Stromal cell of bone marrow (primary cell): ENCODE measurements around the gene DNAAF5.

Source experiments
- DNase-seq: peaks from one replicate; pipeline ENCODE4 v3.0.0-alpha.2; 2012; ENCODE audit warnings: low read depth

DNAAF5 gene

DNA sequence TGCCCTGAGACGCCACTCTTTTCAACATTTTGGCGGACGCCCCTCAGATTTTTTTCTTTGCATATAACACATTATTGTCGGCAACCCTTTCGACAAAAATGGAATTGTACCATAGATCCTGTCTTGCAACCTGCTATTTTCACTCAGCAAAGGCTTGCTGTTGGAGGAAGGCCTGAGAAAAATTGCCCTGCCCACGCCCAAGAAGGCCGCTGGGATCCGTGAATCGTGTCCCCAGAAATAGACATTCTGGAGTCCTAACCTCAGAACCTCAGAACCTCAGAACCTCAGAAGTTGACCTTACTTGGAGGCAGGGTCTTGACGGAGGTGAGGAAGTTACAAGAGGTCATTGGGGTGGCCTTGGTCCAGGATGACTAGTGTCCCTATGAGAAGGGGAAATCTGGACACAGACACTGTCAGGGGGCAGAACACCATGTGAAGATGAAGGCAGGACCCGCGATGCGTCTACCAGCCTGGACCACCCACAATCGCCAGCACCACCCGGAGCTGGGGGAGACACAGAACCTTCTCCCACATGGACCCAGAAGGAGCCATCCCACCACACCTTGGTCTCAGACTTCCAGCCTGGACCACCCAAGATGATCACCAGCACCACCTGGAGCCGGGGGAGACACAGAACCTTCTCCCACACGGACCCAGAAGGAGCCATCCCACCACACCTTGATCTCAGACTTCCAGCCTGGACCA, 19.1 kb upstream of the DNAAF5 start:
- no peak for DNase-seq

DNA sequence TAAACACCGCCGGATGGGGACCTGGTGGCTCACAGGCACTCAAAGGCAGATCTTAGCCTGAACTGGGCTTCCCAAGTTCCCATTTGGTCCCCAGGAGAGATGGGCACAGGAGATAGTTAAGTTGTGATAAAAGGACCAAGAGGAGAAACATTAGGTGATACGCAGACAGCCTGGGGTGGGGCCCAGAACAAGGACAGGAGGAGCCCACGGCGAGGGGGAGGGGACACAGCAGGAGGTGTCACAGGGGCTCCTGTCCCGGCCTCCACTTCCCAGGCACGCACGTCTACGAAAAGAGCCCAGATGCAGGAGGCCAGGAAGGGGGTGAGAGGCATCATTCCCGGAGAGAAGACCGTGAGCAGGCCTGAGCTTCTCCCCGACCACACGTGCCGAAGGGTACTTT, 16.3 kb upstream of the DNAAF5 start:
- DNase-seq, result no peak

DNA sequence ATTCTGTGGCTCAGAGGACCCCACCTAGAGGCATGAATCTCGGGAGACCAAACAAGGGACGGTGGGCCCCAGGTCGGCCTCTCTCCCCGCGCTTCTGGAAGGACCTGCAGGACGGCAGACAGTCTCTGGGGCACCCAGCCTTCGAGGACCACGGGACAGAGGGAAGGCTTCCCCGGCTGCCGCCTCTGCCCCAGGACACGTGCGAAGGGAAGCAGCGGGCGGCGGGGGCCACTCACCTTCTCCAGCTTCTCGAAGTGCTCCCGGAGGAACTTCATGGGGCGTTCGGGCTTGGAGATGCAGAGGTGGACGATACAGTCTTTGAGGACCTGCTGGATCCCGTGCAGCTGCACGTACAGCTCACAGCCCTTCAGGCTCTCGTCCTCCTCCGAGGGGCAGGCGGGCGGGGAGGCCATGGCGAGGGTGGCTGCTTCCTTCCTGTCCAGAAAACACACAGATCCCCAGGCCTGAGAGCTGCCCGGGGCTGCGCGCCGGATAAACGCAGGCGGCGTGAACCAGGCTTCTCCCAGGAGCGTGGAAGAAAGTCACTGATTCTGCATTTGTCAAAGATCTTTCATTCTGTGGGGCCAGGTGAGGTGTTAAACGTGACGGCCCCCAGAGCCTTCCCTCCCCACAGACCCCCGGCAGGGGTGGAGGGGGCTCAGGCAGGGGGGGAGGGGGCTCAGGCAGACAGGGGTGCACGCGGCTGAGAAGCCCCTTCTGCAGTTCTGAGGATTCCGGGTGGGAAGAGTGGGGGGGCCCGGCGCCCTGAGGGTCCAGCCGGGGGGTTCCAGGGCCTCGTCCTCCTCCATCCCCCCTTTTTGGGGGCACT, 15.2 kb upstream of the DNAAF5 start:
- no peak for DNase-seq

DNA sequence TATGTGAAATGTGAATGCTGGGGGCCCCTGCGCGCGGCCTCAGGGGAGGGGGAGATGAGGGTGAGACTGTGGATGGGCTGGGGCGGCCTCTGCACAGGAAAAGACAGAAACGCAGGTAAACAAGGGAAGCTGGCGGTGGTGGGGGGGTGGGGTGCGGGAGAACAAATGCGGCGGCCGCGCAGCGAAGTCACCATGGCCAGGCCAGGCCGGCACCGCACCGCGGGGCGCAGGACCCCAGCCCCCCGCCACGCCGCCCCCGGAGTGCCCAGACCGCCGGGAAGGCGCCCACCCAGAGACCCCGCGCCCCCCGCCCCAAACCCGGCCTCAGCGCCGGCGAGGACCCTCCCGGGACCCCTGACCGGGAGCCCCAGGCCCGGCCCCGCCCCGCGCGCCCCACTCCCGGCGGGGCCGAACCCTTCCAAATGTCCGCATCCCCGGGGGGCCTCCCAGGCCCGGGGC, 14.5 kb upstream of the DNAAF5 start:
- DNase-seq, result no peak

DNA sequence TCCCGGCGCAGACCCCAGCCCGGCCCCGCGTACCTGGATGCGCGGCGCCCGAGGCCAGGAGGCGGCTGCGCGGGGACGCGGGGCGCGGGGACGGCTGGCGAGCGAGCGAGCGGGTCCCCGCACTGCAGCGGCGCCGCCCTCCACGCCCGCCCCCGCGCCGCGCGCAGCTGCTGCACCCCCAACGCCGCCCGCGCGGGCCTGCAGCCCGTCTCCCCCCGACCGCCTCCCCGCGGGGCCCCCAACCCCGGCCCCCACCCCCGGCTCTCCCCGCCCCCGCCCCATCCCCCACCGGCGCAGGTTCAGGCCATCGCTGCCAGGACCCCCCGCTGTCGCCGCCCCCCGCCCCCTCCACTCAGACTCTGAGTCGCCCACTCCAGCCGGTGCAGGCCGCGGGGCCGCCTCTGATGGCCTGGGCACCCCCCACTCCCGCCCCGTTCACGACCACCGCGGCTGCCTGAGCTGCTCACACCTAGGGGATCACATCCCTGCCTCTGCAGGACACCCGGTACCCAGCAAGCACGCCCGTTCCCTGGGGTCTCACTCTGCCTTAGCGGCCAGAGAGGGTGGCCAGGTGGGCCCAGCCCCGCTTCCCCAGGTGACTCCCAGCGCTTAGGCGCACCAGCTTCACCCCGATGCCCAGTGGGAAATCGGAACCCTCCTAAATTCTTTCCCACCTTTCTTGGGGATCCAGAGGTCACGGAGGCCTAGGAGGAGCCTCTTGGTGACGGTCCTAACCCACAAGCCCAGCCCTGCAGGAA, 13.9 kb upstream of the DNAAF5 start:
- DNase-seq, result no peak

DNA sequence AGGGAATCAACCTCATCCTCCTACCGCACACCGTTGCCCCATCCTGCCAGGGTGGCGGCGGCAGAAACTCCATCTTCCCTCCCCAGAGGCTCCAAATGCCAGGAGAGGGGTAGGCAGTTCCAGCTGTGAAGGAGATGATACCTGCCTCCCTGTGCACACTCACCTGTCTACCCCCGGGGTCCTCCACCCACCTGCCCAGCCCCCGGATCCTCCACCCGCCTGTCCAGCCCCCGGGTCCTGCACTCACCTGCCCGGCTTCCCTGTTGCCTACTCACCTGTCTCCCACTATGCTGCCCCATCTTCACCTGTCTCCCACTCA, 13.4 kb upstream of the DNAAF5 start:
- no peak for DNase-seq

DNA sequence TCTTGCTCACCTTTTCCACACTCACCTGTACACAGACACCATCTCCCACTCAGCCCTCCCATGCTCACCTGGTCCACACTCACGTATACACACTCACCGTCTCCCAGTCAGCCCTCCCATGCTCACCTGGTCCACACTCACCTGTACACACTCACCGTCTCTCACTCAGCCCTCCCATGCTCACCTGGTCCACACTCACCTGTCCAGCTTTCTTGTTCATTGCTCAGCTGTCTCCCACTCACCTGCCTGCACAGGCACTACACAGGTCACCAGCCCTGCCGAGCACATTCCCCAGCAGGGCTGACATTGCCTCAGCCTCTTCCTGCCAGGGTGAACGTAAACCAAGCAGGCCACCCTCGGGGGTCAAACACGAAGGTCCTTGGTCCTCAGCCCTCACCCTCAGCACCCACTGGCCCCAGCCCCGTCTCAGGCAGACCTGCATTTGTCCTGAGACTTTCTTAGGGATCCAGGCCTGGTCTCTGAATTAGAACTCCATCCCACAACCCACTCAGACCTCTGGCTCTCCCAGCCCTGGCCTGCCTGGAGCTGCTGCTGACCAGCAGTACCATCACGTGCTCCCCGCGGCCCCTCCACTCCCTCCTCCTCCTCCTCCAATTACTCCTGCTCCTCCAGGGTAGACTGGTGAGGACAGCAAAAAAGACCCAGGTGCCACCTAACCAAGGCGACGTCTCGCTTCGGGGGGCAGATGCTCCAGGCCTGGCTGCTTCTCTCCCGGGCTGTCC, 12.8 kb upstream of the DNAAF5 start:
- no peak for DNase-seq

- DNase-seq, result no peak
Measured at GRCh38 chr7:714251-714671, 12.2 kb upstream of the DNAAF5 start.

GRCh38 chr7:716222-716621, 10.3 kb upstream of the DNAAF5 start:
- DNase-seq, result no peak

DNA sequence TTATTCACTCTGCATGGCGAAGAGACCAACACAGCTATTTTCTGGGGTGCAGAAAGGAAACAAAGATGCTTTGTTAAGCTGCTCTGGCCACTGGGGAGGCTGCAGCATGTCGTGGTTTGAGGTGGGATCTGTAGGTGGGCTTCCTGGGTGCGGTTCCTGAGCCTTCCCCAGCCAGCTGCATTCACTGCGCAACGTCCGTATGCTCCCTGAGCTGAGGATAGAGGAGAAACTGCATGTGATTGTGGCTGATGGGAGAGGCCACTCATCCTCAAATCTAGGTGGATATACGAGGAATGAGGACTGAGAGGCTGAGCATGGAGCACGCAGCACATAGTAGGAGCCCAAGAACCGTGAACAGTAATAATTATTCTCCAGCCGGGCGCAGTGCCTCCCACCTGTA, 9.9 kb upstream of the DNAAF5 start:
- no peak for DNase-seq

DNA sequence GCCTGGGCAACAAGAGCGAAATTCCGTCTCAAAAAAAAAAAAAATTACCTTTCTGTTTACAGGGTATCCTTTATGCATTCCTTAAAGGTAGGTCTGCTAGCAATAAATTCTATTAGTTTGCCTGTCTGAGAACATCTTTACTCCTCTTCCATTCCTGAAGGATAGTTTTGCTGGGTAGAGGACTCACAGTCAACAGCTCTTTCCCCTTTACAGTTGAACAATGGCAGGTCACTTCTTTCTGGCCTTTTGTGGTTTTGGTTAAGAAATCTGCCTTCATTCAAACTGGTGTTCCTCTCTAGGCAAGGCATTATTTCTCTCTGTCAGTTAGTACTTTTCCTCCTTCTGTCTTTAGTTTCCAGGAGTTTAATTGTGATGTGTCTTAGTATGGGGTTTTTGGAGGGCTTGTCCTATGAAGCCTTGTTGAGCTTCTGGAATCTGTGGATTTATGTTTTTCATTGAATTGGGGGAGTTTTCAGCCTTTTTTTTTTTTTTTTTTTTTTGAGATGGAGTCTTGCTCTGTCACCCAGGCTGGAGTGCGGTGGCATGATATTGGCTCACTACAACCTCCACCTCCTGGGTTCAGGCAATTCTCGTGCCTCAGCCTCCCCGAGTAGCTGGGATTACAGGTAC, 4.8 kb upstream of the DNAAF5 start:
- no peak for DNase-seq

DNA sequence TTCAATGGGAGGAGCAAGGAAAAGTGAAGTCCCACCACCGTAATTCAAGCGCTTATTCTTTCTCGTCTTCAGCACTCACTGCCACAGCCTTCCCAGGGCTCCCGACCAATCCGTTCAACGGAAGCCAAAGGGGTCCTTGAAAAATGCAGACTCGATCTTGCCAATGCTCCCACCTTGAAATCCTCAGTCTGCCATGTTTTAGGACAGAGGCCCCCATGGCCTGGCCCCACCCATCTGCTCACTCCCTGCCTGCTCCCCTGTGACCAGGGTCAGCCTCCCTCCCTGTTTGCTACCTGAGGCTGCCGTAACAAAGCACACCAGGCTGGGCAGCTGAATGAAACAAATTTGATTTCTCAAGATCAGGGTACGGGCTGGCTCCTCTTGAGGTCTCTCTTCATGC, 3.0 kb upstream of the DNAAF5 start:
- DNase-seq, result no peak

GRCh38 chr7:724298-724697, 2.2 kb upstream of the DNAAF5 start:
- DNase-seq, result no peak

DNA sequence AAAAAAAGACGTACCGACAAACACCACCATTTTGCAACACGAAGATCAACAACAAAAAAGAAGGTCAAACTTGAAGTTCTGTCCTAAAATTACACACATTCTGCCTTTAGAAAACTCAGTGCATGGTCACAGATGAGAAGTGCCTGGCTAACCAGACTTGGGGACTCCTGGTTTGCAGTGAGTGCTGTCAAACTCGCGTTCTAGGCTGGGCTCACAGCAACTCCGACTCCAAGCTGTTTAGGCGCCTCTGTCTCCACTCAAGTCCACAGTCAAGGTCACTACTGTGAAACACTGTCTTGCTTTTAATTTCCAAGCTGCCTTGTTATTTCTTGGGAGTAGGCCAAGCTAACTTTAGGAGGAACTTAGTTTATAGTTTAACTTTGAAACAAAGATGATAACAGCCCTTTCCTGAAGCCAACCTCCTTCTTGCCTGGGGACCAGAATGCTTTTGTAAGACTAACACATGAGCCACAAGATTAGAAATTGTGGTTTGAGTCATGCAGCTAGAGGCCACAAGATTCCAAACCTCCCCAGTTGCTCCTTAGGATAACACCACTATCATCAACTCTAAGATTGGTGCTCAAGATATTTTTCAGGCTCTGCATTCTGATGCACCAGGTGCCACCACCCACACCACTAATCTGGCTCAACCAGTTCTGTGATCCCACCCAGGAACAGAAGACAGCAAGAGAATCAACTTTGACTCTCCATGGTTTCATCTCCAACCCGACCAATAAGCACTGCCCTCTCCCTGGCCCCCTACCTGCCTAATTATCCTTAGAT, 1.1 kb upstream of the DNAAF5 start:
- peak; percentile 8 for DNase-seq

GRCh38 chr7:726854-727103, 280 bp downstream of the DNAAF5 start:
- no peak for DNase-seq

DNA sequence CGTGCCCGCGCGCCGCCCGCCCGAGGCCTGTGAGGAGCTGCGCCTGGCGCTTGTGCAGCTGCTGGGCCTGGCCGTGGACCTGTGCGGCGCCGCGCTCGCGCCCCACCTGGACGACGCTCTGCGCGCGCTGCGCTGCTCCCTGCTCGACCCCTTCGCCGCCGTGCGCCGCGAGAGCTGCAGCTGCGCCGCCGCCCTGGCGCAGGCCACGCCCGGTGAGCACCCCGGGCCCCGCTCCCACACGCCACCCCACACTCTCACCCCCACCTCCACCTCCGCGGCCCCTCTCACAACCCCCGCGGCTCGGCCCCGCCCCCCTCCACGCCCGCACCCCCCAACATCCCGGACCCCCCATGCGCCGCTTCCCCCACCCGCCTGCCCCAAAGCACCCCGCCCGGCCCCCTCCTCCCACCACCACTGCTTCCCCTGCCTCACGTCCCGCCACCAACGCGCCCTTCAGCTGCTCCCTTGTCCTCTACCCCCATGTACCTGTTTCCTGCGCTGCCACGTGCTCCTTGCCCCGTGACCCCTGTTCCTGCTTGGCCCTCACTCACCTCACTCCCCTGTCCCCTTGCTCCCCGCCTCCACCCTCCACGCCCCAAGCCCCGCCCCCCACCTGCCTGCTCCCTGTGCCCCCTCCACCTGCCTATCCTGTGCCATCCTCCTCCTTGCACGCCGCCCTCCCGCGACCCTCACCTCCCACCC, 756 bp downstream of the DNAAF5 start, which contains the start of gene PRKAR1B:
Gene PRKAR1B (minus strand): TSS at position 178 of the 702 bp plus-strand sequence. CDS start 15,776 bp downstream, outside the sequence.
- no peak for DNase-seq

- peak; percentile 8 for DNase-seq
Measured at GRCh38 chr7:727806-728460, 1.4 kb downstream of the DNAAF5 start.

DNA sequence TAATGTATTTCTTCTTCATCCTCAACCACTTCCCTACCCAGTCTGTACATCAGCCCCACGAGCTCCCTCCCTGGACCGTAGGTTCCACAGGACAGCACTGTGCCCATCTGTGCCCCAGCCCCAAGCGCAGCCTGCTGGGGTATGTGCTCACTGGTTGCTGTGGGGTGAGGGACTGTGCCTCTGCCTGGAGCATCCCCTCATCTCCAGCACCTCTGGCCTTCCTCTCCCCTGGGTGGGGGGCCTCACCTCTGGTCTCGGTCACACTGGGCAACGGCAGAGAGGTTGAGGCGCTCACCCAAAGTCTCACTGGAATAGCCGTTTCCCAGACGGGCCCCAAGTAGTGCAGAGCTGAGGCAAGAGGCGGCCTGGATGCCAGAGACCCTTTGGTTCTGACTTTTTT, 2.1 kb downstream of the DNAAF5 start:
- DNase-seq, result no peak

DNA sequence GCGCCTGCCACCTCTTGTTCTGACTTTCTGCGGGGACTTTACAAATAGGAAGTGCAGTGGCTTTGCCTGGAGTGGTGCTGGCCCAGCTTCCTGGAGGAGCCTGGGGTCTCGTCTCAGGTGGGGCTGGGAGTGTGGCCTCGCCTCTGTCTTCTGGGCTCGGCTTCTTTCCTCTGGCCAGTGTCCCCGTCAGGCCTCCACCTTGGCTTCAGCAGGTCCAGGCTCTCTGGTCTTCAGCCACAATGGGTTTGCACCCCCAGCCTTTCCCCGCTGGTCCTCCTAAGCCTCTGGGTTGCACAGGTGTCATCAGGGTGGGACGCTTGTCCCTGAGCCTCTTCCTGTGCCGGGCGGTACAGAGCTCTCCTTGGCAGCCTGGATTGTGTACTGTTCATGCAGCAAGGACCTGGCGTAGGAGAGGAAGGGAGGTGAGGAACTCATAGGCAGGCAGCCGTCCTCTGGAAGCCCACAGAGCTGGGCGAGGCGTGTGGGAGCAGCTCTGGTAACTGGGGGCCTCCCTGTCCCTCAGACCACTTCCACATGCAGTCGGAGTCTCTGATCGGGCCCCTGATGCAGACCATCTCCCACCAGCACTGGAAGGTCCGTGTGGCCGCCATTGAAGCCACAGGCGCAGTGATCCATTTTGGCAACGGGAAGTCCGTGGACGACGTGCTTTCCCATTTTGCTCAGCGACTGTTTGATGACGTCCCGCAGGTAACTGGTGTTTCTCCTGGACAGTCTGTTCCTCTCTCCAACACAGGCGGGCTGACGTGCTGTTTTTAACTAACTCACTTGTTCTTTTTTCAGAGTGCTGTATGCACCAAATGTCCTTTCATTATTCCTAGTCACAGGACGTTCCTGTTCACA, 2.9 kb downstream of the DNAAF5 start:
- DNase-seq, result no peak
